Adipocyte (in vitro differentiated cells): ENCODE results near the gene FOXG1.
A peak's percentile ranks its signal among the peaks of the same experiment; 100 is the strongest.

Experiments used
- DNase-seq: peaks from one replicate; pipeline ENCODE4 v3.0.0-alpha.2; 2015; ENCODE audit warnings: low read depth
- H3K27me3 ChIP-seq: replicated peaks from 2 replicates; pipeline ENCODE4 v1.7.0; 2013; ENCODE audit warnings: mild to moderate bottlenecking, low read length, moderate library complexity; ENCODE audit not compliant: control insufficient read depth, insufficient read depth
- H3K36me3 ChIP-seq: 2 replicates; pipeline ENCODE4 v1.7.0; 2013; ENCODE audit warnings: low read length, mild to moderate bottlenecking, moderate library complexity; ENCODE audit not compliant: control insufficient read depth, insufficient read depth, severe bottlenecking
- H3K4me1 ChIP-seq: 2 replicates; pipeline ENCODE4 v1.7.0; 2013; ENCODE audit warnings: mild to moderate bottlenecking, low read length, moderate library complexity; ENCODE audit not compliant: control insufficient read depth, insufficient read depth
- H3K4me3 ChIP-seq: 2 replicates; pipeline ENCODE4 v1.7.0; 2013; ENCODE audit warnings: mild to moderate bottlenecking, low read length, moderate library complexity
- H3K9ac ChIP-seq: 2 replicates; pipeline ENCODE4 v1.7.0; 2013; ENCODE audit warnings: mild to moderate bottlenecking, low read length, moderate library complexity
- H3K9me3 ChIP-seq: 2 replicates; pipeline ENCODE4 v1.7.0; 2013; ENCODE audit warnings: mild to moderate bottlenecking, low read length, moderate library complexity; ENCODE audit not compliant: control insufficient read depth

The FOXG1 gene

GRCh38 chr14:28756269-28756883 lies 10.2 kb upstream of the FOXG1 start:
- H3K4me3 ChIP-seq = no peak overlapping the region
- peaks cover 72% of the 10 kb centered on the region for H3K27me3 ChIP-seq
- no peak overlapping the region for H3K9ac ChIP-seq
- DNase-seq = no peak
- peaks cover 4% of the 10 kb centered on the region for H3K9me3 ChIP-seq
- H3K4me1 ChIP-seq = peaks cover 11% of the 10 kb centered on the region
- H3K36me3 ChIP-seq = no peaks in the 10 kb centered on the region

- Histone ChIP-seq H3K27me3 (peaks cover 78% of the 10 kb centered on the region), H3K4me1 (peaks cover 11% of the 10 kb centered on the region), H3K4me3 (no peak overlapping the region), H3K9me3 (peaks cover 4% of the 10 kb centered on the region), H3K36me3 (no peaks in the 10 kb centered on the region), H3K9ac (no peak overlapping the region)
- DNase-seq = peak; percentile 64
Measured at GRCh38 chr14:28756884-28757570, 9.6 kb upstream of the FOXG1 start.

- no peaks in the 10 kb centered on the region for H3K36me3 ChIP-seq
- no peak overlapping the region for H3K4me3 ChIP-seq
- peaks cover 11% of the 10 kb centered on the region for H3K4me1 ChIP-seq
- DNase-seq = no peak
- H3K27me3 ChIP-seq = peaks cover 86% of the 10 kb centered on the region
- H3K9ac ChIP-seq = no peak overlapping the region
- peaks cover 4% of the 10 kb centered on the region for H3K9me3 ChIP-seq
Measured at GRCh38 chr14:28757786-28758185, 8.8 kb upstream of the FOXG1 start.

- H3K4me1 ChIP-seq = peaks cover 11% of the 10 kb centered on the region
- no peak overlapping the region for H3K4me3 ChIP-seq
- peaks cover 4% of the 10 kb centered on the region for H3K9me3 ChIP-seq
- no peaks in the 10 kb centered on the region for H3K36me3 ChIP-seq
- no peak for DNase-seq
- peaks cover 88% of the 10 kb centered on the region for H3K27me3 ChIP-seq
- no peak overlapping the region for H3K9ac ChIP-seq
Measured at GRCh38 chr14:28758253-28758884, 8.2 kb upstream of the FOXG1 start.

GRCh38 chr14:28758885-28759652 lies 7.5 kb upstream of the FOXG1 start:
- H3K9ac ChIP-seq = no peak overlapping the region
- peak overlapping the region; percentile 57 for H3K4me3 ChIP-seq
- peaks cover 4% of the 10 kb centered on the region for H3K9me3 ChIP-seq
- peaks cover 11% of the 10 kb centered on the region for H3K4me1 ChIP-seq
- H3K36me3 ChIP-seq = no peaks in the 10 kb centered on the region
- H3K27me3 ChIP-seq = peaks cover 95% of the 10 kb centered on the region
- no peak for DNase-seq

- Histone ChIP-seq H3K4me1 (peaks cover 11% of the 10 kb centered on the region), H3K27me3 (peaks cover 97% of the 10 kb centered on the region), H3K9ac (no peak overlapping the region), H3K9me3 (peaks cover 5% of the 10 kb centered on the region), H3K4me3 (peak overlapping the region; percentile 57), H3K36me3 (no peaks in the 10 kb centered on the region)
- no peak for DNase-seq
Measured at GRCh38 chr14:28759653-28760313, 6.8 kb upstream of the FOXG1 start.

GRCh38 chr14:28760431-28760996 lies 6.1 kb upstream of the FOXG1 start:
- Histone ChIP-seq H3K36me3 (no peaks in the 10 kb centered on the region), H3K9ac (no peak overlapping the region), H3K4me1 (peaks cover 11% of the 10 kb centered on the region), H3K4me3 (no peak overlapping the region), H3K27me3 (peaks cover 97% of the 10 kb centered on the region), H3K9me3 (peaks cover 11% of the 10 kb centered on the region)
- no peak for DNase-seq

- Histone ChIP-seq H3K36me3 (no peaks in the 10 kb centered on the region), H3K9ac (no peak overlapping the region), H3K4me3 (no peak overlapping the region), H3K4me1 (peaks cover 11% of the 10 kb centered on the region), H3K27me3 (peaks cover 92% of the 10 kb centered on the region), H3K9me3 (peaks cover 11% of the 10 kb centered on the region)
- DNase-seq = no peak
Measured at GRCh38 chr14:28761438-28762291, 4.9 kb upstream of the FOXG1 start.

- peaks cover 11% of the 10 kb centered on the region for H3K9me3 ChIP-seq
- peaks cover 85% of the 10 kb centered on the region for H3K27me3 ChIP-seq
- H3K9ac ChIP-seq = no peak overlapping the region
- H3K36me3 ChIP-seq = no peaks in the 10 kb centered on the region
- no peak overlapping the region for H3K4me3 ChIP-seq
- DNase-seq = no peak
- peaks cover 11% of the 10 kb centered on the region for H3K4me1 ChIP-seq
Measured at GRCh38 chr14:28762303-28762954, 4.2 kb upstream of the FOXG1 start.

GRCh38 chr14:28762955-28763326 lies 3.6 kb upstream of the FOXG1 start:
- Histone ChIP-seq H3K36me3 (no peaks in the 10 kb centered on the region), H3K9ac (no peak overlapping the region), H3K4me1 (peaks cover 11% of the 10 kb centered on the region), H3K27me3 (peaks cover 83% of the 10 kb centered on the region), H3K9me3 (peaks cover 12% of the 10 kb centered on the region), H3K4me3 (no peak overlapping the region)
- DNase-seq = no peak
